HG03060 (cell line): ENCODE measurements around the gene NAT8L.

Experiments
- ATAC-seq: cut with Tn5 transposase; IDR thresholded peaks from one replicate; pipeline ENCODE4 v1.9.1; 2021; ENCODE audit warnings: low read depth, moderate number of reproducible peaks; ENCODE audit not compliant: unreplicated experiment

NAT8L gene

GRCh38 chr4:2089222-2089621 lies 30.1 kb downstream of the NAT8L start:
- ATAC-seq, result no peak

- no peak for ATAC-seq
These were observed 31.5 kb downstream of the NAT8L start for GRCh38 chr4:2090642-2091041.

- no peak for ATAC-seq
These were observed 33.0 kb downstream of the NAT8L start for GRCh38 chr4:2091990-2092668.

- ATAC-seq, result no peak
These were observed 33.5 kb downstream of the NAT8L start for GRCh38 chr4:2092669-2093053.

GRCh38 chr4:2093265-2093664 lies 34.1 kb downstream of the NAT8L start:
- no peak for ATAC-seq

GRCh38 chr4:2094545-2094944 lies 35.4 kb downstream of the NAT8L start:
- ATAC-seq, result no peak

- no peak for ATAC-seq
These were observed 36.3 kb downstream of the NAT8L start for GRCh38 chr4:2095236-2096072.

- ATAC-seq, result no peak
These were observed 37.0 kb downstream of the NAT8L start for GRCh38 chr4:2096073-2096609.

GRCh38 chr4:2101346-2102044 lies 42.4 kb downstream of the NAT8L start:
- ATAC-seq, result no peak

GRCh38 chr4:2102045-2102883 lies 43.1 kb downstream of the NAT8L start:
- ATAC-seq, result no peak

- ATAC-seq, result no peak
These were observed 44.2 kb downstream of the NAT8L start for GRCh38 chr4:2103127-2103842.

- no peak for ATAC-seq
These were observed 44.9 kb downstream of the NAT8L start for GRCh38 chr4:2103843-2104547.

GRCh38 chr4:2104556-2105345 lies 45.6 kb downstream of the NAT8L start:
- no peak for ATAC-seq

GRCh38 chr4:2105559-2105958 lies 46.4 kb downstream of the NAT8L start:
- no peak for ATAC-seq

- ATAC-seq, result no peak
These were observed 57.7 kb downstream of the NAT8L start for GRCh38 chr4:2116687-2117400.
